SK-N-SH (cell line): ENCODE measurements around the gene ZNF512B. TPM values are rescaled to one million over a fixed set of nuclear protein-coding genes. Genes with fewer than 3 reads are reported as not detected.

Experiments used
- CTCF ChIA-PET: fragments of 300-600, 350-600 bp; formaldehyde crosslinking; extraction: SDS; loops from one replicate; lab custom pipeline; 2021; lab: Yijun Ruan, JAX
- POLR2A ChIA-PET: fragments of 350-600 bp; sonication (Branson Sonifier 250); formaldehyde crosslinking; extraction: SDS; loops from one replicate; lab custom pipeline; 2020; ENCODE audit warnings: antibody characterized with exemption, inconsistent platforms; lab: Yijun Ruan, JAX
- DNase-seq: peaks from one replicate; pipeline ENCODE4 v3.0.0; 2012
- H2AFZ ChIP-seq: fragments of 200-600 bp; sonication (generic); 2 replicates; pipeline ENCODE4 v1.8.1; 2016; ENCODE audit warnings: antibody characterized with exemption, mild to moderate bottlenecking, low read depth
- H3F3A ChIP-seq: fragments of 200-600 bp; sonication (generic); replicated peaks from 2 replicates; pipeline ENCODE3; 2016; ENCODE audit warnings: antibody characterized with exemption, mild to moderate bottlenecking; ENCODE audit not compliant: insufficient read depth
- H3K27ac ChIP-seq, 2 experiments: fragments of 200-500 bp in 1 of 2; fragments of 200-600 bp in 1 of 2; sonication (Bioruptor generic) in 1 of 2; sonication (generic), shearing (Covaris generic) in 1 of 2; 2 replicates each; pipeline versions ENCODE4 v1.5.1 to v1.6.1; 2014 to 2016; ENCODE audit warnings: low read depth in 2 of 2, inconsistent platforms in 1 of 2, low read length in 1 of 2, mild to moderate bottlenecking in 1 of 2, mixed read lengths in 1 of 2
- H3K27me3 ChIP-seq: fragments of 200-600 bp; sonication (generic), shearing (Covaris generic); 2 replicates; pipeline ENCODE4 v1.6.1; 2016; ENCODE audit warnings: mixed run types; ENCODE audit not compliant: insufficient read depth
- H3K36me3 ChIP-seq, 2 experiments: fragments of 200-500 bp in 1 of 2; fragments of 200-600 bp in 1 of 2; sonication (Bioruptor generic) in 1 of 2; sonication (generic) in 1 of 2; replicated peaks in 1 of 2; 2 replicates each; pipeline versions ENCODE3 to v1.5.1; 2014 to 2016; ENCODE audit warnings: low read length in 1 of 2, mild to moderate bottlenecking in 1 of 2; ENCODE audit not compliant: insufficient read depth in 2 of 2, control insufficient read depth in 1 of 2
- H3K4me1 ChIP-seq, 2 experiments: fragments of 200-500 bp in 1 of 2; fragments of 200-600 bp in 1 of 2; sonication (Bioruptor generic) in 1 of 2; sonication (generic), shearing (Covaris generic) in 1 of 2; 2 replicates each; pipeline versions ENCODE4 v1.5.1 to v1.6.1; 2014 to 2016; ENCODE audit warnings: low read depth in 1 of 2, low read length in 1 of 2, mixed run types in 1 of 2; ENCODE audit not compliant: insufficient read depth in 2 of 2, control insufficient read depth in 1 of 2
- H3K4me2 ChIP-seq: fragments of 200-600 bp; sonication (generic), shearing (Covaris generic); 2 replicates; pipeline ENCODE4 v1.6.1; 2017; ENCODE audit warnings: mixed run types
- H3K4me3 ChIP-seq, 2 experiments: fragments of 200-500 bp in 1 of 2; fragments of 200-600 bp in 1 of 2; sonication (Bioruptor generic) in 1 of 2; sonication (generic), shearing (Covaris generic) in 1 of 2; 2 replicates each; pipeline versions ENCODE4 v1.5.1 to v1.8.1; 2014 to 2016; ENCODE audit warnings: low read depth in 2 of 2, inconsistent platforms in 1 of 2, low read length in 1 of 2, mild to moderate bottlenecking in 1 of 2, mixed read lengths in 1 of 2, moderate library complexity in 1 of 2
- H3K79me2 ChIP-seq: fragments of 200-600 bp; sonication (generic); 2 replicates; pipeline ENCODE4 v1.8.1; 2017; ENCODE audit warnings: mild to moderate bottlenecking; ENCODE audit not compliant: insufficient read depth
- H3K9ac ChIP-seq: fragments of 200-600 bp; sonication (generic); 2 replicates; pipeline ENCODE4 v1.6.1; 2017; ENCODE audit warnings: mixed run types
- H3K9me2 ChIP-seq: fragments of 200-600 bp; sonication (generic); 2 replicates; pipeline ENCODE4 v1.6.1; 2017; ENCODE audit warnings: mixed run types
- H3K9me3 ChIP-seq: fragments of 200-600 bp; sonication (generic); 2 replicates; pipeline ENCODE4 v1.6.1; 2017; ENCODE audit warnings: mixed run types, mild to moderate bottlenecking, moderate library complexity
- H4K20me1 ChIP-seq: fragments of 200-600 bp; sonication (generic); 2 replicates; pipeline ENCODE4 v1.6.1; 2017; ENCODE audit warnings: mild to moderate bottlenecking, mixed run types; ENCODE audit not compliant: insufficient read depth
- ELF1 ChIP-seq: IDR thresholded peaks from 2 replicates; pipeline ENCODE4 v1.4.0; 2012
- EZH2phosphoT487 ChIP-seq: fragments of 200-600 bp; sonication (generic); IDR thresholded peaks from 2 replicates; pipeline ENCODE4 v1.6.1; 2017; ENCODE audit warnings: low read depth, mixed run types, mild to moderate bottlenecking, antibody characterized with exemption, moderate library complexity, borderline replicate concordance
- FOSL2 ChIP-seq: IDR thresholded peaks from 2 replicates; pipeline ENCODE4 v1.4.0; 2012; ENCODE audit warnings: low read depth, mild to moderate bottlenecking, moderate library complexity, borderline replicate concordance
- FOXJ3 ChIP-seq: sonication (generic); formaldehyde crosslinking; IDR thresholded peaks from 2 replicates; pipeline ENCODE4 v1.5.1; 2020; ENCODE audit warnings: mild to moderate bottlenecking, missing genetic modification reagents
- FOXM1 ChIP-seq: IDR thresholded peaks from 2 replicates; pipeline ENCODE4 v1.4.0; 2012; ENCODE audit warnings: low read depth, mild to moderate bottlenecking
- GABPA ChIP-seq: IDR thresholded peaks from 2 replicates; pipeline ENCODE4 v1.4.0; 2012; ENCODE audit warnings: low read depth, mild to moderate bottlenecking
- MEF2A ChIP-seq: IDR thresholded peaks from 2 replicates; pipeline ENCODE4 v1.4.0; 2012; ENCODE audit warnings: low read depth, borderline replicate concordance
- NFIC ChIP-seq: IDR thresholded peaks from 2 replicates; pipeline ENCODE4 v1.4.0; 2012; ENCODE audit warnings: borderline replicate concordance
- RAD21 ChIP-seq: IDR thresholded peaks from 2 replicates; pipeline ENCODE4 v1.6.1; 2012; ENCODE audit warnings: mild to moderate bottlenecking, low read length
- REST ChIP-seq: IDR thresholded peaks from 2 replicates; pipeline ENCODE4 v1.6.1; 2012; ENCODE audit warnings: mild to moderate bottlenecking, low read depth, low read length, moderate library complexity
- RFX5 ChIP-seq: IDR thresholded peaks from 2 replicates; pipeline ENCODE4 v1.6.1; 2012; ENCODE audit warnings: mild to moderate bottlenecking, improper control_type of control experiment, low read length
- SIN3A ChIP-seq: IDR thresholded peaks from 2 replicates; pipeline ENCODE4 v1.6.1; 2012; ENCODE audit warnings: low read depth, mild to moderate bottlenecking, low read length, moderate library complexity, borderline replicate concordance
- WGBS: methylation state at CpG from one replicate; pipeline ENCODE4 v1.1.6; 2017; ENCODE audit warnings: low lambda C conversion rate; 5-methylcytosine and 5-hydroxymethylcytosine counted together
- polyA plus RNA-seq, 3 experiments: library from polyadenylated mRNA; depleted of rRNA; stranded (reverse); fragments of >200 nt; gene quantifications; 2 replicates each; pipeline ENCODE4 v1.2.3, GENCODE V29; 2012
- TF ChIP-seq, protein P1 (sequence below): fragments of 150-350 bp; IDR thresholded peaks from 2 replicates; pipeline ENCODE4 v1.6.1; 2017; ENCODE audit warnings: antibody characterized with exemption, low read length, low read depth, borderline replicate concordance
- TF ChIP-seq, protein P2 (sequence below): fragments of 150-350 bp; IDR thresholded peaks from 2 replicates; pipeline ENCODE4 v1.6.1; 2016; ENCODE audit warnings: mild to moderate bottlenecking, low read depth, low read length

Gene ZNF512B
- polyA plus RNA-seq, 1 of the 3 experiments (the other 2 are of a cell fraction), result 11.8 TPM

- Histone ChIP-seq H2AFZ (no peak overlapping the region), H3K4me2 (peak overlapping the region; percentile 15; the same call in 1 of the 2 replicates), H3F3A (peaks cover 25% of the 10 kb centered on the region), H3K4me1 (peaks cover 14 to 47% of the 10 kb centered on the region in 2 experiments; a peak in 3 of 4 replicates), H3K36me3 (peaks cover 0 to 27% of the 10 kb centered on the region in 2 experiments), H3K79me2 (peaks cover 60% of the 10 kb centered on the region), H3K4me3 (no peak overlapping the region; a peak in 1 of 4 replicates), H3K27me3 (no peaks in the 10 kb centered on the region), H3K9me2 (no peaks in the 10 kb centered on the region), H3K27ac (peak overlapping the region in 1 of 2 experiments; percentile 81; a peak in 2 of 4 replicates), H3K9ac (no peak overlapping the region), H3K9me3 (no peaks in the 10 kb centered on the region), H4K20me1 (peaks cover 94% of the 10 kb centered on the region)
- TF ChIP-seq FOXJ3 (CRISPR knock-in tag) (no peak), REST (no peak), MEF2A (no peak), RFX5 (no peak)
- TF ChIP-seq, protein P1, sequence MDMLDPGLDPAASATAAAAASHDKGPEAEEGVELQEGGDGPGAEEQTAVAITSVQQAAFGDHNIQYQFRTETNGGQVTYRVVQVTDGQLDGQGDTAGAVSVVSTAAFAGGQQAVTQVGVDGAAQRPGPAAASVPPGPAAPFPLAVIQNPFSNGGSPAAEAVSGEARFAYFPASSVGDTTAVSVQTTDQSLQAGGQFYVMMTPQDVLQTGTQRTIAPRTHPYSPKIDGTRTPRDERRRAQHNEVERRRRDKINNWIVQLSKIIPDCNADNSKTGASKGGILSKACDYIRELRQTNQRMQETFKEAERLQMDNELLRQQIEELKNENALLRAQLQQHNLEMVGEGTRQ, result no peak
- POLR2A ChIA-PET, result no interaction called here
- WGBS, result 61% methylated on average over 10 of the region's 27 CpGs
- DNase-seq, result no peak
- CTCF ChIA-PET, result no interaction called here
Measured at GRCh38 chr20:63947638-63948456, 21.9 kb downstream of the ZNF512B start.

- H3K27me3 ChIP-seq, result no peaks in the 10 kb centered on the region
- H4K20me1 ChIP-seq, result peaks cover 93% of the 10 kb centered on the region
- H3K9ac ChIP-seq, result no peak overlapping the region
- no peaks in the 10 kb centered on the region for H3K9me2 ChIP-seq
- H3K27ac ChIP-seq, result no peak overlapping the region
- peaks cover 0 to 29% of the 10 kb centered on the region in 2 experiments for H3K36me3 ChIP-seq
- no peaks in the 10 kb centered on the region for H3K9me3 ChIP-seq
- CTCF ChIA-PET, result interaction anchor here (1.1 to 2.0 kb wide), 2 partner anchors 27 to 172 kb away, joined by 6 to 11 read pairs; no protein-coding TSS in a partner anchor
- H2AFZ ChIP-seq, result no peak overlapping the region
- no peak overlapping the region for H3K4me2 ChIP-seq
- DNase-seq, result no peak
- POLR2A ChIA-PET, result no interaction called here
- H3K79me2 ChIP-seq, result peaks cover 53% of the 10 kb centered on the region
- peaks cover 31% of the 10 kb centered on the region for H3F3A ChIP-seq
- 94% methylated on average over 10 of the region's 15 CpGs for WGBS
- H3K4me1 ChIP-seq, result peaks cover 14 to 46% of the 10 kb centered on the region in 2 experiments; a peak in 3 of 4 replicates
- no peak overlapping the region for H3K4me3 ChIP-seq
- TF ChIP-seq EZH2phosphoT487 (no peak), ELF1 (no peak), GABPA (no peak), RAD21 (no peak), REST (no peak), MEF2A (no peak), NFIC (no peak), SIN3A (no peak), FOXM1 (no peak), FOSL2 (no peak), FOXJ3 (CRISPR knock-in tag) (no peak)
- TF ChIP-seq, protein P2, sequence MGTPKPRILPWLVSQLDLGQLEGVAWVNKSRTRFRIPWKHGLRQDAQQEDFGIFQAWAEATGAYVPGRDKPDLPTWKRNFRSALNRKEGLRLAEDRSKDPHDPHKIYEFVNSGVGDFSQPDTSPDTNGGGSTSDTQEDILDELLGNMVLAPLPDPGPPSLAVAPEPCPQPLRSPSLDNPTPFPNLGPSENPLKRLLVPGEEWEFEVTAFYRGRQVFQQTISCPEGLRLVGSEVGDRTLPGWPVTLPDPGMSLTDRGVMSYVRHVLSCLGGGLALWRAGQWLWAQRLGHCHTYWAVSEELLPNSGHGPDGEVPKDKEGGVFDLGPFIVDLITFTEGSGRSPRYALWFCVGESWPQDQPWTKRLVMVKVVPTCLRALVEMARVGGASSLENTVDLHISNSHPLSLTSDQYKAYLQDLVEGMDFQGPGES, result no peak
Measured at GRCh38 chr20:63946986-63947637, 22.6 kb downstream of the ZNF512B start.
